Left lobe of liver (tissue), 2 donors: ENCODE data around the gene EFHD1. TPM values are rescaled to one million over a fixed set of nuclear protein-coding genes. Genes with fewer than 3 reads are reported as not detected.
"Not testable (repeated sequence)": the region's sequence is repeated elsewhere in the genome, so short reads cannot be mapped to it uniquely, and the experiment has no call there.

Source experiments
- ATAC-seq: fragments of 200-7000 bp; cut with Tn5 transposase; one replicate; pipeline ENCODE4 v1.9.1; 2020; ENCODE audit warnings: mild to moderate bottlenecking, moderate library complexity
- DNase-seq: peaks from one replicate; pipeline ENCODE4 v3.0.0-alpha.2; 2020; ENCODE audit warnings: low spot score
- total RNA-seq: library from RNA; stranded (reverse); gene quantifications from one replicate; pipeline ENCODE4 v1.2.1, GENCODE V29; 2021
- donor health status: DM: no; HTN: no; CAD: no; lungs with moderate emphysema.
- donor health status: DM: no; HTN: yes; CAD: no.

The EFHD1 gene
- total RNA-seq, 1 donor from 2014 or later: 27.3 TPM

- ATAC-seq (no peak), DNase-seq (no peak)
Measured at GRCh38 chr2:232613538-232614134, 19.8 kb upstream of the EFHD1 start.

- DNase-seq (no peak), ATAC-seq (no peak)
Measured at GRCh38 chr2:232615339-232615738, 18.1 kb upstream of the EFHD1 start.

GRCh38 chr2:232621186-232621585, 12.2 kb upstream of the EFHD1 start:
- no peak for DNase-seq
- no peak for ATAC-seq

- ATAC-seq (no peak), DNase-seq (no peak)
Measured at GRCh38 chr2:232622563-232622962, 10.8 kb upstream of the EFHD1 start.

GRCh38 chr2:232623768-232624765, 9.3 kb upstream of the EFHD1 start:
- ATAC-seq (no peak), DNase-seq (no peak)

- no peak for DNase-seq
- no peak for ATAC-seq
Measured at GRCh38 chr2:232626584-232626983, 6.8 kb upstream of the EFHD1 start.

- no peak for DNase-seq
- ATAC-seq: no peak
Measured at GRCh38 chr2:232628466-232629128, 4.8 kb upstream of the EFHD1 start.

GRCh38 chr2:232629129-232629475, 4.3 kb upstream of the EFHD1 start:
- DNase-seq: no peak
- ATAC-seq: no peak

GRCh38 chr2:232632229-232632903, 1.0 kb upstream of the EFHD1 start:
- ATAC-seq (peak; percentile 16), DNase-seq (no peak)

GRCh38 chr2:232632904-232633412, 446 bp upstream of the EFHD1 start:
- DNase-seq: peak; percentile 69

GRCh38 chr2:232634206-232635150, 1.1 kb downstream of the EFHD1 start:
- peak; percentile 25 for ATAC-seq
- no peak for DNase-seq

More at GRCh38 chr2:232632904-232633412, 446 bp upstream of the EFHD1 start:
- peak; percentile 61 for ATAC-seq

- not testable (repeated sequence) for ATAC-seq, DNase-seq
Measured at GRCh38 chr2:232635376-232635775, 2.0 kb downstream of the EFHD1 start.

GRCh38 chr2:232635820-232636219, 2.4 kb downstream of the EFHD1 start:
- DNase-seq (no peak), ATAC-seq (no peak)

GRCh38 chr2:232636788-232637420, 3.5 kb downstream of the EFHD1 start:
- DNase-seq: no peak
- ATAC-seq: peak; percentile 5

GRCh38 chr2:232637866-232638583, 4.6 kb downstream of the EFHD1 start:
- no peak for DNase-seq
- no peak for ATAC-seq

- ATAC-seq (no peak), DNase-seq (no peak)
Measured at GRCh38 chr2:232641153-232641848, 7.9 kb downstream of the EFHD1 start.

GRCh38 chr2:232643147-232643425, 9.7 kb downstream of the EFHD1 start:
- DNase-seq (no peak), ATAC-seq (peak; percentile 13)

- ATAC-seq (no peak), DNase-seq (no peak)
Measured at GRCh38 chr2:232643813-232644347, 10.5 kb downstream of the EFHD1 start.
